Peyer's patch (tissue), 4 donors: ENCODE measurements around the gene ANXA10.

ENCODE experiments used
- CTCF ChIP-seq, 6 experiments: fragments of 450-650 bp in 4 of 6; fragments of 200-600 bp in 2 of 6; sonication (generic) in 1 of 6; IDR thresholded peaks; one replicate each; pipeline ENCODE4 v1.5.1; 2017 to 2019; ENCODE audit warnings: antibody characterized with exemption in 6 of 6, mild to moderate bottlenecking in 3 of 6, moderate library complexity in 1 of 6
- POLR2A ChIP-seq, 2 donors: fragments of 450-650 bp; IDR thresholded peaks; one replicate each; pipeline ENCODE4 v1.5.1; 2017; ENCODE audit warnings: antibody characterized with exemption in 2 of 2, mild to moderate bottlenecking in 2 of 2, moderate library complexity in 2 of 2

GRCh38 chr4:168177546-168178149 lies 85.3 kb downstream of the ANXA10 start:
- TF ChIP-seq CTCF (IDR thresholded peaks at IDR 0.05) (no peak), POLR2A (IDR thresholded peaks at IDR 0.05) (no peak)
